GM23338 (cell line): ENCODE results near the gene LEO1. TPM values are rescaled to one million over a fixed set of nuclear protein-coding genes. Genes with fewer than 3 reads are reported as not detected.
A peak's percentile ranks its signal among the peaks of the same experiment; 100 is the strongest.

Source experiments
- ATAC-seq: fragments of 200-7000 bp; cut with Tn5 transposase; 3 replicates; pipeline ENCODE4 v1.9.1; 2020
- DNase-seq: peaks from one replicate; pipeline ENCODE4 v3.0.0-alpha.2; 2015; ENCODE audit warnings: low spot score
- H2AFZ ChIP-seq: fragments of 200-600 bp; sonication (generic); 2 replicates; pipeline ENCODE4 v1.8.0; 2016; ENCODE audit warnings: antibody characterized with exemption, mild to moderate bottlenecking, moderate library complexity
- H3F3A ChIP-seq: fragments of 200-600 bp; sonication (generic); replicated peaks from 2 replicates; pipeline ENCODE4 v1.8.0; 2017; ENCODE audit warnings: antibody characterized with exemption, mixed run types, low read depth
- H3K27ac ChIP-seq: fragments of 200-600 bp; sonication (generic); 2 replicates; pipeline ENCODE4 v1.6.1; 2016; ENCODE audit warnings: low read depth
- H3K27me3 ChIP-seq: fragments of 200-600 bp; sonication (generic); 2 replicates; pipeline ENCODE4 v1.8.0; 2016; ENCODE audit warnings: mild to moderate bottlenecking, mixed run types, moderate library complexity; ENCODE audit not compliant: insufficient read depth
- H3K36me3 ChIP-seq: fragments of 200-600 bp; sonication (generic); 2 replicates; pipeline ENCODE4 v1.8.0; 2016; ENCODE audit warnings: mild to moderate bottlenecking; ENCODE audit not compliant: insufficient read depth
- H3K4me1 ChIP-seq: fragments of 200-600 bp; sonication (generic); 2 replicates; pipeline ENCODE4 v1.8.0; 2016; ENCODE audit warnings: mild to moderate bottlenecking, moderate library complexity; ENCODE audit not compliant: insufficient read depth
- H3K4me2 ChIP-seq: fragments of 200-600 bp; sonication (generic); 2 replicates; pipeline ENCODE4 v1.7.1; 2017; ENCODE audit warnings: mixed run types
- H3K4me3 ChIP-seq: fragments of 200-600 bp; sonication (generic); 2 replicates; pipeline ENCODE4 v1.6.1; 2016; ENCODE audit warnings: mixed run types
- H3K79me2 ChIP-seq: fragments of 200-600 bp; sonication (generic); replicated peaks from 2 replicates; pipeline ENCODE4 v1.8.0; 2017; ENCODE audit warnings: mild to moderate bottlenecking; ENCODE audit not compliant: insufficient read depth
- H3K9me2 ChIP-seq: fragments of 200-600 bp; sonication (generic); 2 replicates; pipeline ENCODE4 v1.8.0; 2017; ENCODE audit not compliant: insufficient read depth
- H4K20me1 ChIP-seq: fragments of 200-600 bp; sonication (generic); replicated peaks from 2 replicates; pipeline ENCODE4 v1.8.0; 2017; ENCODE audit warnings: mild to moderate bottlenecking; ENCODE audit not compliant: insufficient read depth
- H3K27ac Mint-ChIP-seq: 2 replicates; pipeline ENCODE4 v1.8.0; 2020; ENCODE audit warnings: inconsistent platforms, mild to moderate bottlenecking, moderate library complexity, mixed read lengths
- H3K27me3 Mint-ChIP-seq: 3 replicates; pipeline ENCODE4 v1.8.0; 2022; ENCODE audit warnings: low read depth, mild to moderate bottlenecking, moderate library complexity, mixed read lengths, inconsistent platforms; ENCODE audit not compliant: insufficient read depth, poor library complexity
- H3K36me3 Mint-ChIP-seq: 3 replicates; pipeline ENCODE4 v1.8.0; 2021; ENCODE audit warnings: low read depth, mild to moderate bottlenecking, inconsistent platforms, moderate library complexity, mixed read lengths
- H3K4me1 Mint-ChIP-seq: 3 replicates; pipeline ENCODE4 v1.8.0; 2020; ENCODE audit warnings: mild to moderate bottlenecking, inconsistent platforms, mixed read lengths
- H3K4me3 Mint-ChIP-seq: 3 replicates; pipeline ENCODE4 v1.8.0; 2021; ENCODE audit warnings: moderate library complexity, mild to moderate bottlenecking, inconsistent platforms, mixed read lengths
- H3K9me3 Mint-ChIP-seq: 3 replicates; pipeline ENCODE4 v1.8.0; 2020; ENCODE audit warnings: moderate library complexity, mild to moderate bottlenecking, inconsistent platforms, mixed read lengths
- ETS1 ChIP-seq: IDR thresholded peaks from 2 replicates; pipeline ENCODE4 v1.6.1; 2016; ENCODE audit warnings: antibody characterized with exemption
- EZH2 ChIP-seq: fragments of 200-600 bp; sonication (generic); IDR thresholded peaks from one replicate; pipeline ENCODE4 v1.8.0; 2017; ENCODE audit warnings: antibody characterized with exemption, mild to moderate bottlenecking, low read depth; ENCODE audit not compliant: unreplicated experiment
- POLR2AphosphoS5 ChIP-seq: IDR thresholded peaks from 2 replicates; pipeline ENCODE4 v1.6.1; 2016; ENCODE audit warnings: antibody characterized with exemption, low read depth
- REST ChIP-seq: IDR thresholded peaks from one replicate; pipeline ENCODE4 v1.6.1; 2018; ENCODE audit warnings: antibody characterized with exemption; ENCODE audit not compliant: unreplicated experiment
- STAT1 ChIP-seq: IDR thresholded peaks from one replicate; pipeline ENCODE4 v1.6.1; 2016; ENCODE audit warnings: antibody characterized with exemption; ENCODE audit not compliant: unreplicated experiment
- ZNF331 ChIP-seq: fragments of 250-450 bp; sonication (Bioruptor Pico); IDR thresholded peaks from 2 replicates; pipeline ENCODE4 v1.5.0; 2020; ENCODE audit warnings: low read depth, mild to moderate bottlenecking, moderate library complexity
- ZNF462 ChIP-seq: fragments of 250-450 bp; sonication (Bioruptor Pico); IDR thresholded peaks from 2 replicates; pipeline ENCODE4 v1.5.0; 2020; ENCODE audit warnings: mild to moderate bottlenecking, moderate library complexity
- polyA plus RNA-seq: library from polyadenylated mRNA; unstranded; fragments of >200 nt; fragmentation: Nextera tagmentation; extraction: Ambion mirVana; gene quantifications from 2 replicates; pipeline ENCODE4 v1.2.1, GENCODE V29; 2016
- total RNA-seq: library from RNA; depleted of rRNA; stranded (reverse); fragments of >200 nt; shearing (Covaris generic); gene quantifications from 2 replicates; pipeline ENCODE4 v1.2.3, GENCODE V29; 2014

LEO1 gene
- total and polyA plus RNA-seq, 2 experiments from 2014 or later, result 41.4 to 55.6 TPM

- TF ChIP-seq ZNF331 (CRISPR knock-in tag), result no peak
- no peak for TF ChIP-seq STAT1
- no peak for TF ChIP-seq EZH2
- TF ChIP-seq ZNF462 (CRISPR knock-in tag), result no peak
- TF ChIP-seq ETS1, result no peak
- no peak for TF ChIP-seq POLR2AphosphoS5
- TF ChIP-seq REST, result no peak
- Histone ChIP-seq H3K4me3 (peak overlapping the region; percentile 97), H3K36me3 (no peaks in the 10 kb centered on the region), H3K4me1 (peaks cover 7% of the 10 kb centered on the region; the same call in 1 of the 2 replicates), H3K4me2 (peak overlapping the region; percentile 93), H2AFZ (peak overlapping the region; percentile 96; the same call in 1 of the 2 replicates), H3F3A (no peaks in the 10 kb centered on the region), H3K79me2 (peaks cover 60% of the 10 kb centered on the region), H4K20me1 (peaks cover 3% of the 10 kb centered on the region), H3K27me3 (no peaks in the 10 kb centered on the region), H3K9me2 (no peaks in the 10 kb centered on the region), H3K27ac (peak overlapping the region; percentile 75; the same call in 1 of the 2 replicates)
- Mint-ChIP-seq H3K4me3 (peak overlapping the region; percentile 93), H3K9me3 (peaks cover 8% of the 10 kb centered on the region; the same call in 2 of the 3 replicates), H3K27ac (peak overlapping the region; percentile 93), H3K36me3 (peaks cover 15% of the 10 kb centered on the region), H3K4me1 (peaks cover 2% of the 10 kb centered on the region; the same call in 1 of the 3 replicates), H3K27me3 (peaks cover 9% of the 10 kb centered on the region)
- ATAC-seq, result no peak
- no peak for DNase-seq
These were observed 575 bp downstream of the LEO1 start for GRCh38 chr15:51971032-51971374.
